Transverse colon (tissue), 4 donors: Measurements from ENCODE around the gene PDE4D.
A peak's percentile ranks its signal among the peaks of the same experiment; 100 is the strongest.

ENCODE experiments used
- POLR2A ChIP-seq: fragments of 450-650 bp; IDR thresholded peaks from one replicate; pipeline ENCODE4 v1.6.1; 2016; ENCODE audit warnings: antibody characterized with exemption, mild to moderate bottlenecking, moderate library complexity
- POLR2AphosphoS5 ChIP-seq, 3 donors: sonication (generic); formaldehyde crosslinking; IDR thresholded peaks; one replicate each; pipeline ENCODE4 v1.6.1; 2016; ENCODE audit warnings: antibody characterized with exemption in 3 of 3
- TF ChIP-seq, protein P1 (sequence below), 5 experiments: fragments of 200-600 bp in 3 of 5; fragments of 450-650 bp in 2 of 5; sonication (generic) in 3 of 5; IDR thresholded peaks; 1 replicate in 2 of 5; 2 replicates in 3 of 5; pipeline ENCODE4 v1.5.1; 2016 to 2017; ENCODE audit warnings: antibody characterized with exemption in 5 of 5, inconsistent platforms in 3 of 5, mild to moderate bottlenecking in 2 of 5, moderate library complexity in 1 of 5

DNA sequence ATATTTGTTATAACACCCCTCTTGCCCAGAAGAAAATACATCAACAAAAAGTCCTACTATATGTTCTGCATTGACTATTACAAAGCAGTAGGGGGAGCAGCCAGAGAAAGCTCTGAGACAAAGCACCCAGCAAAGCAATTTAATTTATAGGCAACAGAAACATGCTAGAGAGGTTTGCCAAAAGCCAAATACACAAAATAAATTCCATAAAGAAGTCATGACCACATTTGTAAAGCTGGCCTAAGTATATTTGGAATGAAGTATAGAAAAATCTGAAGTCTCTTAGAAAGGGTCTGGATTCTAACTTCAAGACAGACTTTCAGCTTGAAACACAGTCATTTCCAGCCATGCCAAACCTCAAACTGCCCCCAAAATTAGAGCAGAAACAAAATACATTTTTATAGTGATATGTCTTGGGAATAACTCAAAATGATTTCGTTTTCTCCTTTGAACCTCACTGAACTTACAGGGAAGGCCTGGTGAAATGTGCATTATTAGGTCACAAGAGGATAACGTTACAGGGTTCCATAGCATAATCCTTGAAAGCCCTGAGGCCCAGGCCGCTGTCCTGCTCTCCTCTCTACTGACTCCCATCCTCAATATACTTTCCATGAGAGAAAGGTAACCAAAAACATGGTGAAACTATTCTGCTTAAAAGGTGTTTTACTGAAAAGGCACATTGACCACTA is 858.9 kb downstream of the PDE4D start:
- TF ChIP-seq, protein P1, sequence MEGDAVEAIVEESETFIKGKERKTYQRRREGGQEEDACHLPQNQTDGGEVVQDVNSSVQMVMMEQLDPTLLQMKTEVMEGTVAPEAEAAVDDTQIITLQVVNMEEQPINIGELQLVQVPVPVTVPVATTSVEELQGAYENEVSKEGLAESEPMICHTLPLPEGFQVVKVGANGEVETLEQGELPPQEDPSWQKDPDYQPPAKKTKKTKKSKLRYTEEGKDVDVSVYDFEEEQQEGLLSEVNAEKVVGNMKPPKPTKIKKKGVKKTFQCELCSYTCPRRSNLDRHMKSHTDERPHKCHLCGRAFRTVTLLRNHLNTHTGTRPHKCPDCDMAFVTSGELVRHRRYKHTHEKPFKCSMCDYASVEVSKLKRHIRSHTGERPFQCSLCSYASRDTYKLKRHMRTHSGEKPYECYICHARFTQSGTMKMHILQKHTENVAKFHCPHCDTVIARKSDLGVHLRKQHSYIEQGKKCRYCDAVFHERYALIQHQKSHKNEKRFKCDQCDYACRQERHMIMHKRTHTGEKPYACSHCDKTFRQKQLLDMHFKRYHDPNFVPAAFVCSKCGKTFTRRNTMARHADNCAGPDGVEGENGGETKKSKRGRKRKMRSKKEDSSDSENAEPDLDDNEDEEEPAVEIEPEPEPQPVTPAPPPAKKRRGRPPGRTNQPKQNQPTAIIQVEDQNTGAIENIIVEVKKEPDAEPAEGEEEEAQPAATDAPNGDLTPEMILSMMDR (IDR thresholded peaks at IDR 0.05) = peak; percentile 44 to 67 (median 51)
- TF ChIP-seq POLR2AphosphoS5 (IDR thresholded peaks at IDR 0.05) = no peak
- no peak for TF ChIP-seq POLR2A
